Measurements from ENCODE around the gene PLCD3. TPM values are rescaled to one million over a fixed set of nuclear protein-coding genes. Genes with fewer than 3 reads are reported as not detected.

The PLCD3 gene
- total RNA-seq, 4 donors from 2014 or later, result 11.6 to 44.4 (median 18.4) TPM

DNA sequence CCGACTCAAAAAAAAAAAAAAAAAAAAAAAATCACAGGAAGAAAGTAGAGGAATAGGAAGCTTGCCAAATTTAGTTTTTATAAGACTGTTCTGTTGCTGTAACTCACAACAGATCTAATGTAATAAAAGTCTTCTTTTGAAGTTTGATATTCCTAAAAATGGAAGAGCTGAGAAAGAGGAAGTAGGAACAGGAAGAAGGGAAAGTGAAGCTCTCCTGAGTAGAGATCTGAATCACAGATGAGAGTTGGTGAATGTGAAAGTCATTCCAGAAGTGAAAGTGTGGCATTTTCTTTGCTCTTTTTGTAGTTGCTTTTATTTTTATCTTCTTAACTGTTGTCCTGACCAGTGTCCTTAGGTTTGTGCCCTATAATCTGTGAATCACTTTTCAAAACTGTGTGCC is 69.1 kb downstream of the PLCD3 start:
- peak overlapping the region in 2 of 4 donors; percentile 30 to 71 for H3K27ac ChIP-seq
- no peak for DNase-seq
- H3K36me3 ChIP-seq, result peaks cover 0 to 4% (median 0%) of the 10 kb centered on the region in 3 donors

DNA sequence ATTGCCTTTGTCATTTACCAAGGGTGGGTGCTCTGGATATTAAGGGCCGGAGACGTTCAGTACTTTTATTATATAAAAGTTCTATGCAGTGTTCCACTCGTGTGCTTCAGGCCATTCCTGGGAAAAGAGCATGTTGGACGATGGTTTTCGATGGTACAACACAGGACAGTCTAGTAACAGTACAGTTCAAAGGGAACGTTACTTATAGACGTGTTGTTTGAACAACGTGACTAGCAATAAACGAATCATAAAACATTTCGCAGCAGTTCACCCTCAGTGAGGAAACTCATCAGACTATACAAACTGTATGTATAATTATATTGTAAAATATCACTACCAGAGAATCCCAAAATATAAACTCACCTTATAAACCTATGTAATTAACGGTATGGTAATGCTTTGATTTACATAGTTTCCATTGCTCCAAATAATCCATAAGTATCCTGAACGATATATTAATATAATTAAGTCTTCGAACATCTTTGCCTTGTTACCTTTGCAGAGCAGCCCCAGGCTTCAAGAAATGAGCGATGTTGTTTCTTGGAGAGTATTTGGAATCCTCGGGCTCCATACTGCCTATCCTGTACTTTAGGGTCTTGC is 70.6 kb downstream of the PLCD3 start:
- no peaks in the 10 kb centered on the region for H3K27me3 ChIP-seq
- peak overlapping the region; percentile 83 to 94 (median 88) for H3K27ac ChIP-seq
- TF ChIP-seq, protein P1, sequence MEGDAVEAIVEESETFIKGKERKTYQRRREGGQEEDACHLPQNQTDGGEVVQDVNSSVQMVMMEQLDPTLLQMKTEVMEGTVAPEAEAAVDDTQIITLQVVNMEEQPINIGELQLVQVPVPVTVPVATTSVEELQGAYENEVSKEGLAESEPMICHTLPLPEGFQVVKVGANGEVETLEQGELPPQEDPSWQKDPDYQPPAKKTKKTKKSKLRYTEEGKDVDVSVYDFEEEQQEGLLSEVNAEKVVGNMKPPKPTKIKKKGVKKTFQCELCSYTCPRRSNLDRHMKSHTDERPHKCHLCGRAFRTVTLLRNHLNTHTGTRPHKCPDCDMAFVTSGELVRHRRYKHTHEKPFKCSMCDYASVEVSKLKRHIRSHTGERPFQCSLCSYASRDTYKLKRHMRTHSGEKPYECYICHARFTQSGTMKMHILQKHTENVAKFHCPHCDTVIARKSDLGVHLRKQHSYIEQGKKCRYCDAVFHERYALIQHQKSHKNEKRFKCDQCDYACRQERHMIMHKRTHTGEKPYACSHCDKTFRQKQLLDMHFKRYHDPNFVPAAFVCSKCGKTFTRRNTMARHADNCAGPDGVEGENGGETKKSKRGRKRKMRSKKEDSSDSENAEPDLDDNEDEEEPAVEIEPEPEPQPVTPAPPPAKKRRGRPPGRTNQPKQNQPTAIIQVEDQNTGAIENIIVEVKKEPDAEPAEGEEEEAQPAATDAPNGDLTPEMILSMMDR (IDR thresholded peaks at IDR 0.05), result no peak
- no peak for TF ChIP-seq POLR2A (IDR thresholded peaks at IDR 0.05)
- no peaks in the 10 kb centered on the region for H3K9me3 ChIP-seq
- no peaks in the 10 kb centered on the region for H3K36me3 ChIP-seq
- H3K4me1 ChIP-seq, result peaks cover 0 to 49% (median 12%) of the 10 kb centered on the region in 4 donors
- DNase-seq, result no peak
- H3K4me3 ChIP-seq, result peak overlapping the region; percentile 73 to 85 (median 76)

More for the DNA sequence above, 69.1 kb downstream of the PLCD3 start:
- Histone ChIP-seq H3K4me1 (peaks cover 0 to 54% (median 12%) of the 10 kb centered on the region in 4 donors), H3K27me3 (no peaks in the 10 kb centered on the region), H3K9me3 (no peaks in the 10 kb centered on the region), H3K4me3 (peak overlapping the region in 1 of 4 donors; percentile 73)
- TF ChIP-seq, protein P1 (IDR thresholded peaks at IDR 0.05), result no peak

DNA sequence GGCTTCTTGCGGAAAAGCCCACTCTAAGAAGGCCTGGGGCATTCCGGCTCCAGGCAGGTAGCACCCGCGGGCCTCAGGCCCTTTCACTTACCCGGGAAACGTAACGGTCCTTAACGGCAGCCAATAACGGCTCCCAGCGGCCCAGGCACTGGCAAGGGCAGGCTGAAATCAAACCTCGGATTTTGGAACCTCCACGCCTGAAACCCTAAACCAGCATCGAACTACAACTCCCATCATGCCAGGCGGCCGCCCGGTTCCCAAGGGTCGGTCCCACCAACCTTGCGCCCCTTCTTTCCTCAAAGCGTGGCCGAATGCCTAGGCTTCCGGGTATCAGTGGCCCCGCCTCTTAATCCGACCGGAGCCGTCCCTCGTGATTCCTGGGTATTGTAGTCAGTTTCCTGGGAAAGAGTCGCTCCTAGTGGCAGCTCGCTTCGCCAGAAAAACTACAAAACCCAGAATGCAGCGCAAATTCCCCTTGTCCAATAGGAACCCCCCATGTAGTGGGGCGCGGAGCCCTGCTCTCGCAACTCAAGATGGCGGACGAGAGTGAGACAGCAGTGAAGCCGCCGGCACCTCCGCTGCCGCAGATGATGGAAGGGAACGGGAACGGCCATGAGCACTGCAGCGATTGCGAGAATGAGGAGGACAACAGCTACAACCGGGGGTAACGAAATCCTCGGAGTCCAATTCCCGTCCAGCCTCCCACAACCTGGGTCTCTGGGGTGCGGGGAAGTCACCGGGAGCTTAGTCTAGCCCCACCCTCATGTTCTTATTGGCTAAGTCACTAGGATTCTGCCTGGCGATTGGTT is 71.3 kb downstream of the PLCD3 start, which contains the start of gene NMT1:
Gene NMT1, plus strand, starts transcription at position 521 of the 809 bp plus-strand sequence. Its CDS starts 13 bp downstream, at position 534.
- Histone ChIP-seq H3K9me3 (no peaks in the 10 kb centered on the region), H3K36me3 (no peaks in the 10 kb centered on the region), H3K4me3 (peak within 1 kb of the TSS; percentile 73 to 85 (median 76)), H3K27ac (peak within 1 kb of the TSS; percentile 83 to 94 (median 88)), H3K27me3 (no peaks in the 10 kb centered on the region), H3K4me1 (peaks cover 0 to 47% (median 12%) of the 10 kb centered on the region in 4 donors)
- peak; percentile 95 to 99 (median 97) for DNase-seq
- TF ChIP-seq POLR2A (IDR thresholded peaks at IDR 0.05), result peak; percentile 65 to 89
- TF ChIP-seq, protein P1 (IDR thresholded peaks at IDR 0.05), result peak in 3 of 6 experiments; percentile 1 to 17 (median 16)

GRCh38 chr17:45060382-45060796 is 71.9 kb downstream of the PLCD3 start:
- no peak for DNase-seq
- TF ChIP-seq, protein P1 (IDR thresholded peaks at IDR 0.05), result no peak
- TF ChIP-seq POLR2A (IDR thresholded peaks at IDR 0.05), result no peak
- Histone ChIP-seq H3K27me3 (no peaks in the 10 kb centered on the region), H3K9me3 (no peaks in the 10 kb centered on the region), H3K27ac (peak overlapping the region; percentile 72 to 88 (median 82)), H3K4me1 (peaks cover 0 to 47% (median 12%) of the 10 kb centered on the region in 4 donors), H3K36me3 (no peaks in the 10 kb centered on the region), H3K4me3 (peak overlapping the region; percentile 73 to 85 (median 76))

Small RNAs within 50 kb of the gene (small RNA-seq; reads per million reads assigned to genes)
- gene MIR6784, result 0 reads per million in 2 donors
- gene RF00019, result 0 reads per million in 2 donors

Other genes starting within 250 kb of the PLCD3 start
- gene EFTUD2, start 233.1 kb downstream of the PLCD3 start, total RNA-seq, result 100 to 1,000 TPM in 1 of 4 donors, 10 to 100 TPM in 3; 43.3 to 176 (median 69.8) TPM
- not detected for gene GFAP, start 217.0 kb downstream of the PLCD3 start, total RNA-seq
- 10 to 100 TPM in 1 of 4 donors, 1 to 10 TPM in 3; 3.4 to 40.4 (median 6.8) TPM for gene KIF18B, start 184.7 kb downstream of the PLCD3 start, total RNA-seq
- gene C1QL1, start 164.2 kb downstream of the PLCD3 start, total RNA-seq, result 1 to 10 TPM in 1 of 4 donors, under 1 TPM in 1, not detected in 2; 0.67 to 3.3 TPM
- gene DCAKD, start 80.9 kb downstream of the PLCD3 start, total RNA-seq, result 10 to 100 TPM; 12.6 to 78.4 (median 23.2) TPM
- gene NMT1, start 71.2 kb downstream of the PLCD3 start, total RNA-seq, result 100 to 1,000 TPM in 1 of 4 donors, 10 to 100 TPM in 3; 60.9 to 111 (median 77.1) TPM
- 100 to 1,000 TPM in 1 of 4 donors, 10 to 100 TPM in 3; 33.8 to 124 (median 76.3) TPM for gene ACBD4, start 3.2 kb upstream of the PLCD3 start, total RNA-seq
- gene HEXIM1, start 16.0 kb upstream of the PLCD3 start, total RNA-seq, result 10 to 100 TPM; 24.3 to 41.8 (median 31.7) TPM
- gene HEXIM2, start 29.4 kb upstream of the PLCD3 start, total RNA-seq, result 10 to 100 TPM in 3 of 4 donors, 1 to 10 TPM in 1; 8.4 to 28.9 (median 11.2) TPM
- 10 to 100 TPM in 3 of 4 donors, 1 to 10 TPM in 1; 9.3 to 45.4 (median 15.8) TPM for gene FMNL1, start 89.4 kb upstream of the PLCD3 start, total RNA-seq
- not detected for gene SPATA32, start 129.6 kb upstream of the PLCD3 start, total RNA-seq
- 10 to 100 TPM; 16.5 to 30.4 (median 24.7) TPM for gene MAP3K14, start 184.5 kb upstream of the PLCD3 start, total RNA-seq

Measured in Peyer's patch (tissue), 4 donors.